GM23338 (cell line): Measurements from ENCODE around the gene TACSTD2.

Source experiments
- CTCF ChIP-seq, 2 experiments: fragments of 200-600 bp in 1 of 2; sonication (generic) in 1 of 2; conservative IDR thresholded peaks; 2 replicates each; pipeline versions ENCODE4 v1.5.1 to v1.6.1; 2016 to 2017; ENCODE audit warnings: antibody characterized with exemption in 2 of 2, low read depth in 2 of 2, mild to moderate bottlenecking in 2 of 2, moderate library complexity in 1 of 2
- ETS1 ChIP-seq: IDR thresholded peaks from 2 replicates; pipeline ENCODE4 v1.6.1; 2016; ENCODE audit warnings: antibody characterized with exemption
- EZH2 ChIP-seq: fragments of 200-600 bp; sonication (generic); IDR thresholded peaks from one replicate; pipeline ENCODE4 v1.8.0; 2017; ENCODE audit warnings: antibody characterized with exemption, mild to moderate bottlenecking, low read depth; ENCODE audit not compliant: unreplicated experiment
- EZH2phosphoT487 ChIP-seq: fragments of 200-600 bp; sonication (generic); IDR thresholded peaks from one replicate; pipeline ENCODE4 v1.8.1; 2018; ENCODE audit warnings: antibody characterized with exemption; ENCODE audit not compliant: unreplicated experiment
- POLR2AphosphoS5 ChIP-seq: IDR thresholded peaks from 2 replicates; pipeline ENCODE4 v1.6.1; 2016; ENCODE audit warnings: antibody characterized with exemption, low read depth
- REST ChIP-seq: IDR thresholded peaks from one replicate; pipeline ENCODE4 v1.6.1; 2018; ENCODE audit warnings: antibody characterized with exemption; ENCODE audit not compliant: unreplicated experiment

GRCh38 chr1:58566339-58566738 is 10.7 kb downstream of the TACSTD2 start:
- TF ChIP-seq EZH2, result no peak
- no peak for TF ChIP-seq CTCF (conservative IDR thresholded peaks at IDR 0.05; ENCODE audit: low read depth in 2 of 2)
- no peak for TF ChIP-seq POLR2AphosphoS5
- TF ChIP-seq EZH2phosphoT487, result no peak
- TF ChIP-seq REST, result no peak
- TF ChIP-seq ETS1, result no peak
